T1000 (cell line): ENCODE measurements around the gene TREML4.

Experiments
- DNase-seq: peaks from one replicate; lab custom pipeline; 2025; ENCODE audit warnings: mixed read lengths; lab: John Stamatoyannopoulos, UW

Gene TREML4

GRCh38 chr6:41255638-41256246, 27.6 kb downstream of the TREML4 start:
- DNase-seq, result no peak

- no peak for DNase-seq
Observed at GRCh38 chr6:41256383-41256782, 28.2 kb downstream of the TREML4 start.

DNA sequence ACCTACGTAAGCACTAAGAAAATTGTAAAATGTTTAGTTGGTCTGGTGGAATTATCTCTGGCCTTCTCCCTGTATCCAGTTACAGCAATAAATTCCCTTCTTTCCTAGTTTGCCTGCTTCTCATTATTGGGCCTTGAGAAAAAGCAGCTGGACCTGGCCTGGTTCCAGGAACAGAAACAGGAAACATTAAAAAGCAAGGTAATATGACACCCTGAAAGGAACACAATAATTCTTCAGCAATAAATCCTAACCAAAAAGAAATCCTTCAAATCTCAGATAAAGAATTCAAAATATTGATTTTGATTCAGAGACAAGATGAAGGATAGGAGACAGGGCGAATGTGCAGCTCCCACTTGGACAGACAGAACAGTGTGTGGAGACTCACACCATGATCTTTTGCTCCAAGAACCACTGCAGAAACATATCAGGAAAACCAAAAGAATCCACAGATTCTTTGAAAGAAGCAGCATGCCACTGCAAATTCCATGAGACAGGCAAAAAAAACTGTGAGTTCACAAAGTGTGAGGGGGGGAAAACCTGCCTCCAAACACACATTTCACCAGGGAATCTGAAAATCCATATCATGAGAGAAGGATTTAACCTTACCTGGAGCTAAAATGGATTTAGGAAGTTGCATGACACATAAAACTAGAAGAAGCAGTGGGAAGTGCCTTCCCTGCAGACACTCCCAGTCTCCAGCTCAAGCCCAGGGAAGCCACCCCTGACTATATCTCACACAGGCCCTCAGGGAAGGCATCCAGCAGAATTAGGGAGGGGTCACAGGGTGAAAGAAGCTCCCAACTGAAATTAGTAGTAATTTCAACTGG, 29.4 kb downstream of the TREML4 start:
- no peak for DNase-seq

DNA sequence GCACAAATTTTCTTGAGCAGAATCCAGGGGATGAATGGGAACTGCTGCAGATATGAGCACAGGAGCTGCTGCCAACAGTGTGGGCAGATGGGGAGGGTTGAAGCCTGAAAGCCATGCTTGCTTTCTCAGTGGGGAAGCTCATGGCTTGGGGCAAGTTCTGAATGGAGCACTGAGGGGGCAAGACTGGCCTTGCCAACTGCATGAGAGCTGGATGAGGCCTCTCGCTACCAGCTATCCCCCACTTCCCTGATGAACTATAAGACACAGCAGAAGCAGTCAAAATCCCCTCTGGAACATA, 30.0 kb downstream of the TREML4 start:
- DNase-seq, result no peak

- DNase-seq, result no peak
Observed at GRCh38 chr6:41262401-41262800, 34.3 kb downstream of the TREML4 start.

DNA sequence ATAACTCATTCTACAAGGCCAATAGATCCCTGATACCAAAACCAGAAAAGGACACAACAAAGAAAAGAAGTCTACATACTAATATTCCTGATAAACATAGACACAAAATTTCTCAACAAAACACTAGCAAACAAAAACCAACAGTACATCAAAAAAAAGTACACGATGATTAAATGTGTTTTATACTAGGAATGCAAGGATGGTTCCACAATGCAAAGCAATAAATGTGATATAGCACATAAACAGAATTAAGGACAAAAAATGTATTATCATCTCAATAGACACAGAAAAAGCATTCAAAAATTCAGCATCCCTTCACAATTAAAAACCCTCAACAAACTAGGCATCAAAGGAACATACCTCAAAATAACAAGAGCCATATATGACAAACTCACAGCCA, 35.1 kb downstream of the TREML4 start:
- no peak for DNase-seq

DNA sequence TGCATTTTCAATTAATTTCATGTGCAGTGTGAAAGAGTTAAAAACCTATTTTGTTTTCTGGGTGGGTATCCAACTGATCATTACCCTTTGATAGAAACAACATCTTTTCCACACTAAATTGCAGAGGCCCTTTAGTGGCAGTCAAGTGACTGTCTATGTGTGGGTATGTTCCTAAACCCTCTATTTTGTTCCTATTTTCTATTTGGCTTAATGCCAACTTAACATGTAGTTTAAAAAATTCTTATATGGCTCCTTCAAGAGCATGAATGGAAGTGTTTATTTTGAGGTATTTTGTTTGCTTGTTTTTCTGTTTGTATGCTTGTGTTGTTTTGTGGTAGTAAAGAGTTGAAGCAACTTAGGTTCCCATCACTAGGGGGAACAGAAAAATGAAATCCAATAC, 38.4 kb downstream of the TREML4 start:
- DNase-seq, result no peak

DNA sequence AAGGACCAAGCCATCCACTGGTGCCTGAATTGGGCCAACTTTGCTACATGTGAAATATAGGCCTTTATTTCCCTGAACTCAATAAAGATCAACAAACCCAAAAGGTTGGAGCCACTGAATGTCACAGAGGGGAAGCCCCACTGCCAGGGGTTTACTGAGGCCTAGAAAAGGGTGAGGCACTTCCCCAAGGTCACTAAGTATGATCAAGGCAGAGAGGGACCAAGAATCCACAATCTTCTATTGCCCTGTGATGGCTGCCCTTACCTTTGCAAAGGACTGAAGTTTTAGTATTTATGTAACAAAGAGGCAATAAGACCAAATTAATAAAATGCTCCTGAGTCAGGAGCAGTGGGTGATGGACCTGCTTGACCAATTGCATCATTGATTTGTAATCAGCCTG, 40.3 kb downstream of the TREML4 start:
- DNase-seq, result no peak

GRCh38 chr6:41269166-41269565, 41.0 kb downstream of the TREML4 start:
- no peak for DNase-seq

GRCh38 chr6:41269716-41270115, 41.6 kb downstream of the TREML4 start:
- no peak for DNase-seq

DNA sequence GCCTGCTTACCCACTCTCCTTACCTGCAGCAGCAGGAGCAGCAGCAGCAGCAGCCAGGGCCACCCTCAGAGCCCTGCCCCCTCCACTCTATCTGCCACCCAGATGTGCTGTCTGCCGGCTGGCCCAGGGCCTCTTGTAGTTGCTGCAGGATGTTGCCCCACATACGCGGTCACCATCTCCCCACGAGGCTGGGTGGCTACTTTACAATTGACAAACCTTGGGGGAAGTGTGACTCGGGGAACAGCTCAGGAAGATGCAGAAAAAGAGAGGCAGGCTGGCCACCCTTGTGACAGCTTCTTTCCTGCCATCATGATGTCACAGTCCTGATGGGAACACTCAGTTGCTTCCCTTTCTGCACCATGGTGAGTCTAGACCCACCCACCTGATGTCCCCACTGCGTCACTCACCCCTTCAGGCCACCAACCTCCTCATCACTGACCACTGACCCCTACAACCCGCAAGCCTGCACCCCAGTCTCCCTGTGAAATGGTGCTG, 43.8 kb downstream of the TREML4 start:
- no peak for DNase-seq

DNA sequence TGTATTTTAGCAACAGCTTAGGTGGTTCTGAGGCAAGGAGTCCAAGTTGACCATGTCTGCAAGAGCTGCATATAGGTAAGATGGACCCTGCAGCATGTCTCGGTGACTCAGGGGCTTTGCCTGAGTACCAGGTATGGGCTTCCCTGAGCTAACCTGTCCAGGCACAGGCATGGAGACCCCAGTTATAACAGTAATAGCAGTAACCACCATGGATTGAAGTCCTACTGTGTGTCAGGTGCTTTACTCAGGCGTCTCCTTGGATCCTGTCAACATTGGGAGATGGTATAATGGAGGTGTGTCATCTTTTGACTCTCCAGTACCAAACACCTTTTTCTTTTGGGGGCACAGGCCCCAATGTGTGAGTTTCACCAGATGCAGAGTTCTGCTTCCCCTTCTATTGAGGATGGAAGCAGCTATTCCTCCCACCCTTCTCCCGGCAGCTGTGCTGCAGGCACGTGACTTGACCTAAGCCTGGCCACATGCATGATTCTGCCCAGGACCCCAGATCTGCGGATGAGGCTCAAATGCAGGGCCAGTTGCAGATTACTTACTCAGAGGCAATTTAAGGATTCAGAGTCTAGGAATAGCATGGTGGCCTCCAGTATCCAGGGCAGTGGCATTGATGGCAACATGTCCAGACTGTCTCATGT, 44.6 kb downstream of the TREML4 start:
- DNase-seq, result no peak

DNA sequence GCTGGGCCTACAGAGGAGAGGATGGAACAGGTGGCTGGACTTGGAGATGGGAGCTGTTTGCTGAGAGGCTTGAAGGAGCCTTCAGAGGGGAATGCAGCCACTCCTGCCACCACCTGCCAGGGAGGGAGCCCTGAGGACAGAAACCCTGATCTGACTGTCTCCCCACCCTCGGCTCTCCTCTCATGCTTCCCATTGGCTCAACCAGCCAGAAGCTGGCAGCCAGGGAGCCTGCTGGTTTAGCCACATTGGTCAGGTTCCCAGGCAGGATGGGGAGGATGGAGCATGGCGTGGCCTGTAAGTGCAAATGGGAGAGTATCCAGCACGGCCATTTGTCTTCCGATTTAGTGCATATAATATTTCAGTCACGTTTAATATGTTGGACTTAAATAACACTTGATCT, 45.6 kb downstream of the TREML4 start:
- DNase-seq, result no peak

DNA sequence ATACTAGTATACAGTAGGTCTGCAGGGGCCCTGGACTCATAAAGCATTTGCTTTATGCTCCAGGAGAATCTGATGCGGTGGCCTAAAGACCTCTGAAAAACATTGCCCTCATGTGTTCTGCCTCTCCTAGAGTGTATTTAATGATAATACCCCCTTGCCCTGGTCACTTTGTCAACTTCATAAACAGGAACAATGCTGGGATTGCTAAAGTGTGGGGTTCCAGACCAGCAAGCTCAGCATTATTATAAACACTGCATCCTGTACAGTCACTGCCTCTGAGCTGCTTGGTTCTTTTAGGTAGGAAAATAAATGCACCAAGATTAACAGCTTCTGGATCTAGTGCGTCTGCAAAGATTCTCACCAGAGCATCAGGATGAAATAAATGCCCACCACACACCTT, 46.1 kb downstream of the TREML4 start:
- no peak for DNase-seq

DNA sequence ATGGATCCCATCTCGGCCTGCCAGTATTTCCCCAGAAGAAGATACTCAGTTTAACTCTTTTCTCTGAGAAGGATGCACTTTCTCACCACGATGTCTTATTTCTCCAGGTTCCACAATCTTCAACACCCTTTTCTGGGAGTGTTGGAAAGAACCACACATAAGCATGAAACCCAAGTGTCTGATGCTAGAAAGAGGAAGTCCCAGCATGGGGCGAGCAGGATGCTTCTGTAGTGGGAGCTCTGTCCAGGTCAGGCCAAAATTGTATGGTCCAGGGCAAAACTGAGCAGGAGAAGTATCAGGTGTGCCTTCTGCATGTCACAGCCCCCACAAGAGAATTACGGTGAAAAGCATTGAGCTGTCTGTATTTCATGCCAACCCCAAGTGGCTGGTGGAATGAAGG, 47.3 kb downstream of the TREML4 start:
- no peak for DNase-seq

DNA sequence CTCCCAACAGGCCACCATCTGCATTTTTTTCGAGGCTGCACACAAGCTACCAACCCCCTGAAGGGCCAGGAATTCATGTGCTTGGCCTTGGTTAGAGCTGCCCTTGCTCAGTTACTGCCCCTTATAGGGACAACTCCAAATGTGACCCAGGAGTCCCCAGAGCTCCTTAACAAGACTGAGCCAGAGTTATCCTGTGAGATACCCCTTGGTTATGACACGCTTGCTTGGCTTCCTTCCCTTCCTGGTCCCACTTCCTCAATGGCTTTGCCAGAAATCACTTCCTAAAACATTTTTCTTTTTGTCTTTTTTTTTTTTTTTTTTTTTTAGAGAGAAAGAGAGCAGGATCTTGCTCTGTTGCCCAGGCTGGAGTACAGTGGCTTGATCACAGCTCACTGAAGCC, 49.5 kb downstream of the TREML4 start:
- DNase-seq, result no peak

DNA sequence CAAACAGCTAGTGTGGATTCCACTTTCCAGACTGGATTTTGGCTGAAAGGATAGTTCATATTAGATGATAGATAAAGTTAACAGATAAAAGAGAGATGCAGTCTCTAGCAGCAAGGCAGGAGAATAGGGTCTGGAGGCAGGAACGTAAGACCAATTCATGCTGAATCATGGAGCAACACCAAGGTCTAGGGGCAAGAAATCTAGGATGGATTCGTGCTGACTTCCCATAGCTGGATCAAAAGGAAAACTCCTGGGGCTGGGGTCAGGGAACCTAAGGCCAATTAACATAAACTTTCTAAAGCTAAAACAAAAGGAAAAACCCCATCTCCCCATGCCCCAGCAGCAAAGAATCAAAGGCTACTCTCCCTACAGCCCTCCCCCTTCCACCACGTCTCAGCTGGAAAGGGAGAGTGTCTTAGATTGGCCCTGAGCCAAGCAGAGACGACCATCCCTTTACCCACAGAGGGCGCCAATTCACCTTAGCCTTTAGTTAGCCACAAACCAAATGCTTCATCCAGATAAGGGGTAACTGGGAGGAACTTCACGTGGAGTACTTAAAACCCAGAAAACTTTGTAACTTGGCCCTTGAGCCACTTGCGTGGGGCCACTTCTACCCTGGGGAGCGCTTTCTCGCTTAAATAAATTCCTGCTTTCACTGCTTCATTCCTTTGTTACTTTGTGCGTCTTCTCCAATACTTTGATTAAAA, 50.7 kb downstream of the TREML4 start:
- DNase-seq, result no peak

DNA sequence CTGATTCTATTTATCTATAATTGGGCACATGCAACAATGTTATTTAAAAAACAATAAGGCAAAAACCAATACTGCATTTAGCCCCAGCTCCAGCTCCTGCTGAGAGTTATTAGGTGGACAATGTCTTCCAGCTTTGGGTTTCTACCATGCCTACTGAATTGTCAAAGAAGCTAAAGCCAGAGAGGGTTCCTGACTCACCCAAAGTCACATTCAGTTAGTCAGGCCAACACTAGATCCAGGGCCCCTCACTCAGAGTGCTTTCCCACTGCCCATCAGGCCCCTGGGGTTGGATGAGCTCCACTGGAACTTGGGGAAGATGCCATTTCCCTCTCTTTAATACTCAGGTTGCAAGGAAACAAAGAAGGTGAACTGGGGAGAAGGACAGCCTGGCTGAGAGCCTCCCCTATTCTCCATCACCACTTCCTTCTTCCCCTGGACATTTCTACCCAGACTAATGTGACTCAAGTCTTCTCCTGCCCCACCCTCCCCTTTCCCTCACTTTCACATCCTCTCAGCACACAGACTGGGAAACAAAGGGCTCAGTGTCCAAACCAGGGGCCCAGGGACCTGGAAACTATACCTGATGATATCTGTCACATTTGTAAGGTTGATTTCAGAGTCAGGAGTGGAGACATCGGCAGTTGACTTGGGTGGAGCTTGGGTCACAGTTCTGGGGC, 52.4 kb downstream of the TREML4 start:
- no peak for DNase-seq

- no peak for DNase-seq
Observed at GRCh38 chr6:41283600-41283999, 55.5 kb downstream of the TREML4 start.

DNA sequence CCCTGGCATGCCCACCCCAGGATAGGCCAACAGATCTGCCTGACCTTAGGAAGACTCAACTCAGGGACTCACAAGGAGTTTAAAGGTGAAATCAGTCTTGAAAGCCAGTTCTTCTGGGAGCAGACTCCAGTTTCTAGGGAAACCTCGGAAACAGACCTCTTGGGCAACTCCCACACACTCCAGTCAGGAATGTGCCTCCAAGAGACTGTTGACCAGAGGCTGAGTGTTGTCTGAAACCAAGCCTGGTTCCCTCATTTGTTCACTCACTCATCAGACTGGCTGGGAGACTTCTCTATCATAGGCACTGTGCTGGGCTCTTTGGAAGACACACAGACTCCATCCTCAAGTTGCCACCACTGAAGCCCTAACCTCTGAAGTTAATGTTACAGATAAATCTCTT, 56.6 kb downstream of the TREML4 start:
- DNase-seq, result no peak

DNA sequence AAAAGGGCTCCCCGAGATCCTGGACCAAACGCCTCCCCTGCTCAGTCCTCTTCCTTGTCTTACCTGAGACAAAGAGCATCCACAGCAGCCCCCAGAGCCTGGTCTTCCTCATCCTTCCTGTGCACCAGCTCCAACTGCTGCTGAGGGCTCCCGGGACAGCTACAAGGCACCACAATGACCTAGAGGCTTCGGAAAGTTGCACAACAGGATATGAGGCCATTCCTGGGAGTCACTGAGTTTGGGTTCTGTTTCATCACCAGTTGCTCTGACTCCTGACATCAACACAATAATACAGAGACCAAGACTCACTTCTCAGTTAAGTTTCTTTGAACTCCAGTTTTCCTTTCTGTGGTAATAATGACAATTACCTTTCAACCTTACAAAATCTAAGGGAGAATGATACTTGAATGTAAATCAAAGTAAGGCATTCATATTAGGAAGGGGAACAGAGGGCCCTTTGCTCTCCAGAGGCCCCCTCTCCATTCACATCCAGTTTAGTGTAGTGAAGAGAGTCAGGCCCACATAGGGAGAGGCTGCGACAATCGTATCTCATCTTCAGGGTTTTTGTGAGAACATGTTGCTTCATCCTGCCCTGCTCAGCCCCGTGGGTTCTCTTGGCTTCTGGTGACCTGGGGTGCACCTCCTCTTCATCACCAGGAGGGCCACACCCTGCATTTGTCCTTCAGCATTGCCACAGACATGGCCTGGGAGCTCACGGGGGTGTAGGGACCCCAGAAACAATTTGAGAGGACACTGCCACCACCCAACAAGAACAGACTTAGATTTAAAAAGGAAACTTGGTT, 58.6 kb downstream of the TREML4 start, which contains the start of gene TREM1:
Gene TREM1, minus strand, starts transcription at position 139 of the 803 bp plus-strand sequence. Its CDS starts 27 bp downstream, at position 112.
- no peak for DNase-seq
